Measurements from ENCODE around the gene LITAFD.
"Not testable (repeated sequence)": the region's sequence is repeated elsewhere in the genome, so short reads cannot be mapped to it uniquely, and the experiment has no call there.

The LITAFD gene

GRCh38 chr16:8882041-8882617 lies at the start of gene LITAFD:
LITAFD (plus strand) TSS chr16:8882351; CDS start chr16:8884356, 2,005 bp downstream.
- DNase-seq (ENCODE audit: low read depth), result no peak

- no peak for DNase-seq (ENCODE audit: low read depth)
Observed at GRCh38 chr16:8832717-8833105, 49.4 kb upstream of the LITAFD start.

- not testable (repeated sequence) for DNase-seq (ENCODE audit: low read depth)
Observed at GRCh38 chr16:8836797-8837196, 45.4 kb upstream of the LITAFD start.

GRCh38 chr16:8837594-8837993 lies 44.6 kb upstream of the LITAFD start:
- not testable (repeated sequence) for DNase-seq (ENCODE audit: low read depth)

- not testable (repeated sequence) for DNase-seq (ENCODE audit: low read depth)
Observed at GRCh38 chr16:8842016-8842415, 40.1 kb upstream of the LITAFD start.

- not testable (repeated sequence) for DNase-seq (ENCODE audit: low read depth)
Observed at GRCh38 chr16:8843296-8843695, 38.9 kb upstream of the LITAFD start.

- DNase-seq (ENCODE audit: low read depth), result no peak
Observed at GRCh38 chr16:8845699-8846298, 36.4 kb upstream of the LITAFD start.

- no peak for DNase-seq (ENCODE audit: low read depth)
Observed at GRCh38 chr16:8846401-8846932, 35.7 kb upstream of the LITAFD start.

- no peak for DNase-seq (ENCODE audit: low read depth)
Observed at GRCh38 chr16:8847145-8847544, 35.0 kb upstream of the LITAFD start.

- DNase-seq (ENCODE audit: low read depth), result no peak
Observed at GRCh38 chr16:8847623-8848022, 34.5 kb upstream of the LITAFD start.

GRCh38 chr16:8848231-8848938 lies 33.8 kb upstream of the LITAFD start:
- no peak for DNase-seq (ENCODE audit: low read depth)

- no peak for DNase-seq (ENCODE audit: low read depth)
Observed at GRCh38 chr16:8848939-8849391, 33.2 kb upstream of the LITAFD start.

- no peak for DNase-seq (ENCODE audit: low read depth)
Observed at GRCh38 chr16:8849411-8850011, 32.6 kb upstream of the LITAFD start.

- DNase-seq (ENCODE audit: low read depth), result no peak
Observed at GRCh38 chr16:8850279-8850885, 31.8 kb upstream of the LITAFD start.

- DNase-seq (ENCODE audit: low read depth), result no peak
Observed at GRCh38 chr16:8851761-8852403, 30.3 kb upstream of the LITAFD start.

GRCh38 chr16:8852534-8852933 lies 29.6 kb upstream of the LITAFD start:
- DNase-seq (ENCODE audit: low read depth), result no peak

- no peak for DNase-seq (ENCODE audit: low read depth)
Observed at GRCh38 chr16:8853150-8853549, 29.0 kb upstream of the LITAFD start.

GRCh38 chr16:8853611-8854010 lies 28.5 kb upstream of the LITAFD start:
- DNase-seq (ENCODE audit: low read depth), result no peak

GRCh38 chr16:8854298-8854948 lies 27.7 kb upstream of the LITAFD start:
- DNase-seq (ENCODE audit: low read depth), result no peak

GRCh38 chr16:8855051-8855786 lies 26.9 kb upstream of the LITAFD start:
- no peak for DNase-seq (ENCODE audit: low read depth)

All from stimulated activated CD8-positive, alpha-beta memory T cell treated with anti-CD3 and anti-CD28 coated beads, Interleukin-7, amount 100 ng/mL, for 24 hours (primary cell).